Neural cell (in vitro differentiated cells): Measurements from ENCODE around the gene FAM200A.

ENCODE experiments used
- CTCF ChIP-seq: fragments of 450-650 bp; IDR thresholded peaks from 2 replicates; pipeline ENCODE4 v1.5.1; 2014; ENCODE audit warnings: antibody characterized with exemption, mild to moderate bottlenecking, moderate library complexity; ENCODE audit not compliant: poor library complexity, severe bottlenecking
- EP300 ChIP-seq: fragments of 450-650 bp; conservative IDR thresholded peaks from 2 replicates; pipeline ENCODE4 v1.6.1; 2014; ENCODE audit warnings: antibody characterized with exemption, mild to moderate bottlenecking, moderate library complexity; ENCODE audit not compliant: poor library complexity, severe bottlenecking
- EZH2 ChIP-seq: fragments of 200-600, 300-800 bp; shearing (Covaris generic), sonication (generic); IDR thresholded peaks from 2 replicates; pipeline ENCODE4 v1.6.1; 2014; ENCODE audit warnings: antibody characterized with exemption, low read length, borderline replicate concordance, mild to moderate bottlenecking; ENCODE audit not compliant: insufficient read depth, poor library complexity, severe bottlenecking
- MXI1 ChIP-seq: fragments of 450-650 bp; conservative IDR thresholded peaks from 2 replicates; pipeline ENCODE4 v1.6.1; 2014; ENCODE audit warnings: antibody characterized with exemption, mild to moderate bottlenecking; ENCODE audit not compliant: poor library complexity, severe bottlenecking
- POLR2AphosphoS5 ChIP-seq: IDR thresholded peaks from 2 replicates; pipeline ENCODE4 v1.6.1; 2012

GRCh38 chr7:99521399-99521798 is 30.5 kb downstream of the FAM200A start:
- TF ChIP-seq CTCF, result no peak
- TF ChIP-seq EP300, result no peak
- no peak for TF ChIP-seq POLR2AphosphoS5
- TF ChIP-seq EZH2, result no peak
- TF ChIP-seq MXI1, result no peak
